B cell (primary cell): ENCODE data around the gene CMTM7. TPM values are rescaled to one million over a fixed set of nuclear protein-coding genes. Genes with fewer than 3 reads are reported as not detected.

Experiments
- ATAC-seq: fragments of 200-7000 bp; cut with Tn5 transposase; one replicate; pipeline ENCODE4 v1.10.0; 2021; ENCODE audit warnings: low read depth, mild to moderate bottlenecking, moderate number of reproducible peaks, moderate library complexity
- CTCF ChIA-PET: fragments of 350-600 bp; sonication (Branson Sonifier 250); formaldehyde crosslinking; loops from one replicate; lab custom pipeline; 2021; ENCODE audit warnings: antibody characterized with exemption, inconsistent platforms; lab: Charles Lee
- POLR2A ChIA-PET: fragments of 350-600 bp; sonication (Branson Sonifier 250); formaldehyde crosslinking; loops from one replicate; lab custom pipeline; 2021; ENCODE audit warnings: antibody characterized with exemption; lab: Charles Lee
- DNase-seq: peaks from one replicate; pipeline ENCODE4 v3.0.0; 2013
- H2AFZ ChIP-seq: 2 replicates; pipeline ENCODE4 v1.6.1; 2012; ENCODE audit warnings: mild to moderate bottlenecking, low read depth, low read length; ENCODE audit not compliant: insufficient read depth, poor library complexity, severe bottlenecking
- H3K27ac ChIP-seq, 2 donors: 1 replicate in 1 of 2; 2 replicates in 1 of 2; pipeline ENCODE4 v1.5.1; 2012 to 2013; ENCODE audit warnings: low read length in 2 of 2, mild to moderate bottlenecking in 2 of 2, moderate library complexity in 1 of 2
- H3K27me3 ChIP-seq, 4 experiments: fragments of 200-600 bp in 1 of 4; sonication (generic) in 1 of 4; replicated peaks in 1 of 4; 1 replicate in 2 of 4; 2 replicates in 2 of 4; pipeline versions ENCODE4 v1.6.1 to v1.7.0; 2013 to 2016; ENCODE audit warnings: low read length in 3 of 4, mild to moderate bottlenecking in 2 of 4, mixed read lengths in 1 of 4, moderate library complexity in 1 of 4; ENCODE audit not compliant: insufficient read depth in 4 of 4, control insufficient read depth in 3 of 4; ENCODE audit errors: control extremely low read depth in 1 of 4
- H3K36me3 ChIP-seq, 2 experiments: replicated peaks in 1 of 2; 1 replicate in 1 of 2; 2 replicates in 1 of 2; pipeline versions ENCODE4 v1.6.1 to v1.7.1; 2013; ENCODE audit warnings: low read length in 1 of 2; ENCODE audit not compliant: insufficient read depth in 2 of 2, control insufficient read depth in 1 of 2; ENCODE audit errors: control extremely low read depth in 1 of 2, extremely low read depth in 1 of 2
- H3K4me1 ChIP-seq, 2 donors: fragments of 200-600 bp in 1 of 2; sonication (generic) in 1 of 2; 1 replicate in 1 of 2; 2 replicates in 1 of 2; pipeline versions ENCODE4 v1.5.1 to v1.6.1; 2013 to 2017; ENCODE audit warnings: low read length in 2 of 2; ENCODE audit not compliant: control insufficient read depth in 2 of 2, insufficient read depth in 2 of 2
- H3K4me2 ChIP-seq: replicated peaks from 2 replicates; pipeline ENCODE3; 2012; ENCODE audit warnings: mild to moderate bottlenecking, low read depth, low read length; ENCODE audit not compliant: poor library complexity, severe bottlenecking
- H3K4me3 ChIP-seq, 5 experiments: fragments of 200-600 bp in 1 of 5; sonication (generic) in 1 of 5; 1 replicate in 3 of 5; 2 replicates in 2 of 5; pipeline versions ENCODE4 v1.5.1 to v1.7.0; 2011 to 2016; ENCODE audit warnings: low read length in 4 of 5, mild to moderate bottlenecking in 4 of 5, low read depth in 2 of 5, control low read depth in 1 of 5, moderate library complexity in 1 of 5; ENCODE audit not compliant: insufficient read depth in 1 of 5; ENCODE audit errors: control extremely low read depth in 1 of 5, extremely low read depth in 1 of 5
- H3K79me2 ChIP-seq: fragments of 200-600 bp; sonication (generic); one replicate; pipeline ENCODE4 v1.6.0; 2016; ENCODE audit warnings: low read length; ENCODE audit not compliant: control insufficient read depth, insufficient read depth
- H3K9ac ChIP-seq: fragments of 200-600 bp; sonication (generic); 2 replicates; pipeline ENCODE4 v1.6.1; 2017; ENCODE audit warnings: mild to moderate bottlenecking, low read length, moderate library complexity
- H3K9me3 ChIP-seq, 3 donors: one replicate each; pipeline versions ENCODE4 v1.6.1 to v1.7.1; 2013; ENCODE audit warnings: low read length in 2 of 3; ENCODE audit not compliant: control insufficient read depth in 2 of 3, insufficient read depth in 1 of 3; ENCODE audit errors: control extremely low read depth in 1 of 3
- H4K20me1 ChIP-seq: 2 replicates; pipeline ENCODE4 v1.6.0; 2012; ENCODE audit warnings: mild to moderate bottlenecking, low read length; ENCODE audit not compliant: insufficient read depth, control insufficient read depth, poor library complexity, severe bottlenecking
- H3K27ac Mint-ChIP-seq: one replicate; pipeline ENCODE4 v1.8.0; 2021; ENCODE audit warnings: mixed read lengths
- H3K27me3 Mint-ChIP-seq: one replicate; pipeline ENCODE4 v1.8.0; 2021; ENCODE audit warnings: mixed read lengths
- H3K4me1 Mint-ChIP-seq: one replicate; pipeline ENCODE4 v1.8.0; 2021; ENCODE audit warnings: mixed read lengths
- H3K4me3 Mint-ChIP-seq: one replicate; pipeline ENCODE4 v1.8.0; 2021; ENCODE audit warnings: mixed read lengths
- H3K9me3 Mint-ChIP-seq: one replicate; pipeline ENCODE4 v1.8.0; 2022; ENCODE audit warnings: mixed read lengths; ENCODE audit not compliant: insufficient read depth
- EZH2 ChIP-seq: IDR thresholded peaks from 2 replicates; pipeline ENCODE4 v1.6.1; 2012; ENCODE audit warnings: borderline replicate concordance, low read depth, mild to moderate bottlenecking, moderate library complexity, low read length; ENCODE audit not compliant: insufficient read depth, poor library complexity, severe bottlenecking
- WGBS: methylation state at CpG from one replicate; pipeline ENCODE4 v1.1.5; 2013; ENCODE audit warnings: missing lambda C conversion rate; ENCODE audit not compliant: insufficient coverage; 5-methylcytosine and 5-hydroxymethylcytosine counted together
- intact Hi-C: fragments of 100-400 bp; cut with micrococcal nuclease; formaldehyde crosslinking; loops from one replicate; pipeline ENCODE4 v1.10.0; 2022
- polyA plus RNA-seq: library from polyadenylated mRNA; depleted of rRNA; stranded (reverse); fragments of >200 nt; gene quantifications from 2 replicates; pipeline ENCODE4 v1.2.3, GENCODE V29; 2012
- total RNA-seq, 2 donors: library from RNA; stranded (reverse); fragments of 120-200 nt in 1 of 2; gene quantifications; 1 replicate in 1 of 2; 2 replicates in 1 of 2; pipeline versions ENCODE4 v1.2.3 to v1.2.4, GENCODE V29; 2013 to 2022
- TF ChIP-seq, protein P1 (sequence below): fragments of 200-600 bp; IDR thresholded peaks from one replicate; pipeline ENCODE4 v1.8.0; 2022; ENCODE audit warnings: antibody characterized with exemption, mild to moderate bottlenecking

Gene CMTM7
- total and polyA plus RNA-seq, 2 donors (not counting 1 experiment from before 2014, with no cell fraction given), result 71.5 to 76.1 TPM

DNA sequence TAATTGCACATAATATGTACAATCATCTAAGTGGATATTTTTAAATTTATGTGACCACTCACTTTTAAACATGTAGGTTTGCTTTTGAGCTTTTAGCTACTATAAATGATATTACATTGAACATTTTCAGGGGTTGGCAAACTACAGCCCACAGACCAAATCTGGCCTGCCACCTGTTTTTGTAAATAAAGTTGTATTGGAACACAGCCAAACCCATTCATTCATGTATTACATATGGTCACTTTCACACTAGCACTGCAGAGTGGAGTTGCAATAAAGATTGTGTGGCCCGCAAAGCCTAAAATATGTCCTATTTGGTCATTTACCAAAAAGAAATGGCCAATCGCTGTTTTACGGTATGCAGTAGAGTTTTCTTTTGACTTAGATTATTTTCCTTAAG is 21.2 kb downstream of the CMTM7 start:
- H4K20me1 ChIP-seq, result peaks cover 4% of the 10 kb centered on the region
- Mint-ChIP-seq H3K4me1 (peaks cover 53% of the 10 kb centered on the region), H3K27me3 (no peaks in the 10 kb centered on the region), H3K27ac (no peak overlapping the region), H3K4me3 (no peak overlapping the region), H3K9me3 (no peaks in the 10 kb centered on the region)
- H3K36me3 ChIP-seq, result peaks cover 0 to 3% of the 10 kb centered on the region in 2 experiments
- H3K27me3 ChIP-seq, result no peaks in the 10 kb centered on the region
- DNase-seq (no peak), ATAC-seq (no peak)
- no peak overlapping the region for H3K4me2 ChIP-seq
- H3K79me2 ChIP-seq, result peaks cover 95% of the 10 kb centered on the region
- H2AFZ ChIP-seq, result no peak overlapping the region
- no peak overlapping the region for H3K9ac ChIP-seq
- no peak overlapping the region for H3K4me3 ChIP-seq
- CTCF ChIA-PET, result interaction anchor here (1.4 to 4.5 kb wide), 4 partner anchors 11 to 55 kb away, joined by 3 to 24 read pairs (median 12); no protein-coding TSS in a partner anchor
- no peaks in the 10 kb centered on the region for H3K9me3 ChIP-seq
- POLR2A ChIA-PET, result no interaction called here
- no peak overlapping the region for H3K27ac ChIP-seq
- TF ChIP-seq, protein P1, sequence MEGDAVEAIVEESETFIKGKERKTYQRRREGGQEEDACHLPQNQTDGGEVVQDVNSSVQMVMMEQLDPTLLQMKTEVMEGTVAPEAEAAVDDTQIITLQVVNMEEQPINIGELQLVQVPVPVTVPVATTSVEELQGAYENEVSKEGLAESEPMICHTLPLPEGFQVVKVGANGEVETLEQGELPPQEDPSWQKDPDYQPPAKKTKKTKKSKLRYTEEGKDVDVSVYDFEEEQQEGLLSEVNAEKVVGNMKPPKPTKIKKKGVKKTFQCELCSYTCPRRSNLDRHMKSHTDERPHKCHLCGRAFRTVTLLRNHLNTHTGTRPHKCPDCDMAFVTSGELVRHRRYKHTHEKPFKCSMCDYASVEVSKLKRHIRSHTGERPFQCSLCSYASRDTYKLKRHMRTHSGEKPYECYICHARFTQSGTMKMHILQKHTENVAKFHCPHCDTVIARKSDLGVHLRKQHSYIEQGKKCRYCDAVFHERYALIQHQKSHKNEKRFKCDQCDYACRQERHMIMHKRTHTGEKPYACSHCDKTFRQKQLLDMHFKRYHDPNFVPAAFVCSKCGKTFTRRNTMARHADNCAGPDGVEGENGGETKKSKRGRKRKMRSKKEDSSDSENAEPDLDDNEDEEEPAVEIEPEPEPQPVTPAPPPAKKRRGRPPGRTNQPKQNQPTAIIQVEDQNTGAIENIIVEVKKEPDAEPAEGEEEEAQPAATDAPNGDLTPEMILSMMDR, result no peak
- no peak for TF ChIP-seq EZH2
- no CpG with 5 or more reads among the region's 3 CpGs for WGBS
- peaks cover 20 to 26% of the 10 kb centered on the region in 2 donors for H3K4me1 ChIP-seq
- intact Hi-C loops, result loop anchor here (5.0 kb wide), 1 partner anchor 36 kb away; no protein-coding TSS in a partner anchor

DNA sequence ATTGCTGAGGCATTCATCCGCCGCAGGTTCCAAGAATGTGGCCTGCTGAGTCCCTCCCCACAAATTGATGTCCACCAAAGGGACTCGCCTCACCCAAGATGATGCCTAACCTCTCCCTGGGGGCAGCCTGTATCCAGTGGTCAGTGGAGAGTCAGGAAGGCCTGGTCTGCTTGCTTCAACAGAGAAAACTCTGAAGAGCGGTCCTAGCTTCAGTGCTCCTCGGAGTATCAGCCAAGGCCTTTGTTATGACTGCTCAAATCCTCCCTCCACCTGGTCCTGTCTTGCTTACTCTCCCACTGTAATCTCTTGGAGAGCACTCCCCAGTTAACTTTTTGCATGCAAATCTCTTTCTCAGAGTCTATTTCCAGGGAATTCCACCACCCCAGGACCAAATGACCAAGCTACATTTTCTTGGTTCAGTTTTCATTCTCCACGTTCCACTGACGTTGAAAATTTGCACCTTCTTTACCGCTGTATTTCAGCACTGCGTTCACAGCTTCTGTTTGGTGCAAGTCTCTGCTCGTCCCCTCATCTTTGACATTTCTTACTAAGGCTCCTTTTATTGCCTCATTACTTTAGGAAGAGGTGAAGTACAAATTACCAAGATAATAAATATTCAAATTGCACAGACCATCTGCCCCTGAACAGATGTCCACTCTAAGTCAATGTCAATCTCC is 22.3 kb downstream of the CMTM7 start:
- WGBS, result 95% methylated on average over 6 of the region's 10 CpGs
- Histone ChIP-seq H3K4me1 (peaks cover 25 to 27% of the 10 kb centered on the region in 2 donors), H3K27me3 (no peaks in the 10 kb centered on the region), H2AFZ (peak overlapping the region; percentile 61), H3K4me3 (no peak overlapping the region), H3K9ac (no peak overlapping the region), H3K36me3 (peaks cover 0 to 3% of the 10 kb centered on the region in 2 experiments), H4K20me1 (peaks cover 4% of the 10 kb centered on the region), H3K27ac (peak overlapping the region; percentile 71 to 73), H3K9me3 (no peaks in the 10 kb centered on the region), H3K79me2 (peaks cover 95% of the 10 kb centered on the region), H3K4me2 (peak overlapping the region; percentile 52)
- H3K27me3 Mint-ChIP-seq, result no peaks in the 10 kb centered on the region
- TF ChIP-seq, protein P1, result no peak
- TF ChIP-seq EZH2, result no peak
- H3K27ac Mint-ChIP-seq, result peak overlapping the region; percentile 88
- ChIA-PET CTCF (interaction anchor here (0.7 to 4.5 kb wide), 8 partner anchors 10 to 69 kb away, joined by 3 to 24 read pairs (median 4); no protein-coding TSS in a partner anchor), POLR2A (interaction anchor here (0.6 to 0.9 kb wide), 2 partner anchors 25 to 34 kb away, joined by 5 to 11 read pairs; no protein-coding TSS in a partner anchor)
- intact Hi-C loops, result loop anchor here (5.0 kb wide), 1 partner anchor 37 kb away; no protein-coding TSS in a partner anchor
- DNase-seq (no peak), ATAC-seq (no peak)
- H3K9me3 Mint-ChIP-seq, result no peaks in the 10 kb centered on the region
- H3K4me3 Mint-ChIP-seq, result peak overlapping the region; percentile 48
- peaks cover 58% of the 10 kb centered on the region for H3K4me1 Mint-ChIP-seq
